ENCODE results near the gene TMEM9.

- TF ChIP-seq HOXB6 (CRISPR knock-in tag; IDR thresholded peaks at IDR 0.05; ENCODE audit: borderline replicate concordance), result no peak
- no peak for TF ChIP-seq SIX5 (IDR thresholded peaks at IDR 0.05; ENCODE audit: borderline replicate concordance in 1 of 2, insufficient read depth in 1 of 2, low read depth in 1 of 2, low read length in 2 of 2)
- no peak for TF ChIP-seq POLR2A (conservative IDR thresholded peaks at IDR 0.05)
- no peak for TF ChIP-seq HSF4 (CRISPR knock-in tag; IDR thresholded peaks at IDR 0.05; ENCODE audit: borderline replicate concordance)
- no peak for TF ChIP-seq GABPA (tag; conservative IDR thresholded peaks at IDR 0.05; ENCODE audit: low read depth)
These were observed 13.0 kb upstream of the TMEM9 start for GRCh38 chr1:201167041-201167991.

Measured in K562 (cell line).